Colonic mucosa (tissue), 4 donors: ENCODE results near the gene ETNK2. TPM values are rescaled to one million over a fixed set of nuclear protein-coding genes. Genes with fewer than 3 reads are reported as not detected.

Experiments
- DNase-seq: peaks from one replicate; pipeline ENCODE4 v3.0.0-alpha.2; 2020
- H3K27ac ChIP-seq: fragments of 200-600 bp; one replicate; pipeline ENCODE4 v1.8.0; 2021
- H3K27me3 ChIP-seq: fragments of 200-600 bp; one replicate; pipeline ENCODE4 v1.8.0; 2021
- H3K36me3 ChIP-seq: fragments of 200-600 bp; one replicate; pipeline ENCODE4 v1.8.0; 2021
- H3K4me1 ChIP-seq: fragments of 200-600 bp; one replicate; pipeline ENCODE4 v1.8.0; 2021; ENCODE audit warnings: mild to moderate bottlenecking
- H3K4me3 ChIP-seq: fragments of 200-600 bp; one replicate; pipeline ENCODE4 v1.8.0; 2021
- H3K9ac ChIP-seq, 2 donors: one replicate each; pipeline ENCODE4 v1.7.0; 2013; ENCODE audit warnings: control low read depth in 2 of 2, low read depth in 2 of 2, low read length in 2 of 2
- H3K9me3 ChIP-seq: fragments of 200-600 bp; one replicate; pipeline ENCODE4 v1.8.0; 2021
- intact Hi-C: fragments of 100-400 bp; cut with DNase I; formaldehyde crosslinking; loops from one replicate; pipeline ENCODE4 v1.14.1; 2022
- total RNA-seq, 2 donors: library from RNA; stranded (reverse); fragmentation: NEBNext Ultra II Directional in 1 of 2; extraction: Animal tissue kit (Norgen Biotek cat#: 25700) in 1 of 2; gene quantifications; one replicate each; pipeline ENCODE4 v1.2.1, GENCODE V29; 2021
- TF ChIP-seq, protein P1 (sequence below): fragments of 200-600 bp; IDR thresholded peaks from one replicate; pipeline ENCODE4 v1.8.0; 2022; ENCODE audit warnings: antibody characterized with exemption, mild to moderate bottlenecking
- donor health status: healthy.
- donor health status: DM: no; HTN: no; CAD: no.
- donor health status: DM: no; HTN: no; CAD: no.

ETNK2 gene
- total RNA-seq, 2 donors from 2014 or later = 0.40 to 1.2 TPM

DNA sequence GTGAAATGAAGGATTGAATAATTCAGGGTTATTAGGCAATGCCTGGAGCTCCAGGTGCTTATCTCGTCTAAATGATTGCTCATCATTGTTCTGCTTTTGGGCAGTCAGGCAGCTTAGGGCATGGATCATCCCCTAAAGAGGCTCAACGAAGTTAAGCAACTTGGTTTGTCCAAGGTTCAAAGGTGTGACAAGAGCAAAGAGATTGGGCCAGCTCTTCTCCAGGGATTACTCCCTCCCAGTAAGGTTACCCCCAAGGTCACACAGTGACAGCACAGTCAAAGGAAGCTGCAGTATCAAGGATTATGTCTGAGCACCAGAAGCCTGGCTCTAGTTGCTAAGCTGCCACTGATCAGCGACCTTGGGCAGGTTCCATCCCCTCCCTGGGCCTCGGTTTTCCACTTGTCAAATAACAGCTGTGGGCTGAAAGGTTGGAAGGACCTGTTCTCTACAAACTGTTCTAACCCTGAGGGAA, 6.8 kb downstream of the ETNK2 start:
- no peaks in the 10 kb centered on the region for H3K36me3 ChIP-seq
- H3K9ac ChIP-seq = no peak overlapping the region
- H3K4me3 ChIP-seq = no peak overlapping the region
- H3K9me3 ChIP-seq = no peaks in the 10 kb centered on the region
- TF ChIP-seq, protein P1, sequence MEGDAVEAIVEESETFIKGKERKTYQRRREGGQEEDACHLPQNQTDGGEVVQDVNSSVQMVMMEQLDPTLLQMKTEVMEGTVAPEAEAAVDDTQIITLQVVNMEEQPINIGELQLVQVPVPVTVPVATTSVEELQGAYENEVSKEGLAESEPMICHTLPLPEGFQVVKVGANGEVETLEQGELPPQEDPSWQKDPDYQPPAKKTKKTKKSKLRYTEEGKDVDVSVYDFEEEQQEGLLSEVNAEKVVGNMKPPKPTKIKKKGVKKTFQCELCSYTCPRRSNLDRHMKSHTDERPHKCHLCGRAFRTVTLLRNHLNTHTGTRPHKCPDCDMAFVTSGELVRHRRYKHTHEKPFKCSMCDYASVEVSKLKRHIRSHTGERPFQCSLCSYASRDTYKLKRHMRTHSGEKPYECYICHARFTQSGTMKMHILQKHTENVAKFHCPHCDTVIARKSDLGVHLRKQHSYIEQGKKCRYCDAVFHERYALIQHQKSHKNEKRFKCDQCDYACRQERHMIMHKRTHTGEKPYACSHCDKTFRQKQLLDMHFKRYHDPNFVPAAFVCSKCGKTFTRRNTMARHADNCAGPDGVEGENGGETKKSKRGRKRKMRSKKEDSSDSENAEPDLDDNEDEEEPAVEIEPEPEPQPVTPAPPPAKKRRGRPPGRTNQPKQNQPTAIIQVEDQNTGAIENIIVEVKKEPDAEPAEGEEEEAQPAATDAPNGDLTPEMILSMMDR = no peak
- no peaks in the 10 kb centered on the region for H3K4me1 ChIP-seq
- H3K27me3 ChIP-seq = no peaks in the 10 kb centered on the region
- intact Hi-C loops = no loop called here
- no peak overlapping the region for H3K27ac ChIP-seq
- DNase-seq = no peak

GRCh38 chr1:204143276-204144041, 8.4 kb downstream of the ETNK2 start:
- no peaks in the 10 kb centered on the region for H3K9me3 ChIP-seq
- H3K27me3 ChIP-seq = no peaks in the 10 kb centered on the region
- H3K4me1 ChIP-seq = no peaks in the 10 kb centered on the region
- H3K36me3 ChIP-seq = no peaks in the 10 kb centered on the region
- no peak overlapping the region for H3K27ac ChIP-seq
- DNase-seq = no peak
- TF ChIP-seq, protein P1 = no peak
- H3K9ac ChIP-seq = no peak overlapping the region
- no peak overlapping the region for H3K4me3 ChIP-seq
- intact Hi-C loops = no loop called here

DNA sequence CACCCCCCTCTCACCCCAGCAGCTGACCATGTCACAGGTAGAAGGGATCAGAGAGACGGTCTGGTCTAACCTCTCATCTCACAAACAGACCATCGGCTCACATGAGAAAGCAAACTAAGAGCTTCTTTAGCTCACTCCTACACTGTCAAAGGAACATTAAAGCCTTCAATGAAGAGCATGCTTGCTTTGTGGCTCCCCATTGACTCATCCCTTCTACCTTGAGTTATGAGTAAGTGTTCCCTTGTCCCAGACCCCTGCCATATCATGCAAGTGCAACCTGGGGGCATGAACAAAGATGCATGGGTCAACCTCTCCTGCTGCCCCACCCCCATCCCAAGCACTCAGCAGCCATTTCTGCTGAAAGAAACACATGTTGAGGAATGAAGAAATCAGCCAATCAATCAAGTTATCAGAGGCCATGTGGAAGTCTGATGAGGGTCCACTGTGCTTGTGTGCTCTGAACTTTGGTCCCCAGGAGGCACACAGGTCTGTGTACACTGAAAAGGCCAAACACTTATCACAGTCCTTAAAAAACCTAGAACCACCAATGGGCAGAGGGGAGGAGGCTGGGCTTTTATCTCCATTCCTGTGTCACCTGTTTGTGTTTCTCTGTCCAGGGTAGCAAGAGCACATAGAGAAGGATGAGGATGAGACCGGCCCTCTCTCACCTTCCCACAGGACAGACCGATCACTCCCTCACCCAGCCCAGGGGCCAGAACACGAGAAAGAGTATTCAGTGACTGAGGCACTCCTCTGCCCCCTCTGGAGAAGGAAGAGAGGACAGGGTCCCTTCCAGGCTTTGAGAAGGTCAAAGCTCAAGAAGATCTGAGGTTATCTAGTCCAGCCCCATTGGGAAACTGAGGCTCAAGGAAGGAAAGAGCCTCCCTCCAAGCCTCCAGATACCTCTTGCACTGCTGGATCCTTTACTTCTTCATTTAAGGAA, 9.5 kb downstream of the ETNK2 start:
- no peaks in the 10 kb centered on the region for H3K27me3 ChIP-seq
- H3K4me3 ChIP-seq = no peak overlapping the region
- H3K27ac ChIP-seq = no peak overlapping the region
- H3K9ac ChIP-seq = no peak overlapping the region
- no peak for DNase-seq
- intact Hi-C loops = no loop called here
- TF ChIP-seq, protein P1 = no peak
- H3K4me1 ChIP-seq = no peaks in the 10 kb centered on the region
- no peaks in the 10 kb centered on the region for H3K36me3 ChIP-seq
- H3K9me3 ChIP-seq = no peaks in the 10 kb centered on the region

DNA sequence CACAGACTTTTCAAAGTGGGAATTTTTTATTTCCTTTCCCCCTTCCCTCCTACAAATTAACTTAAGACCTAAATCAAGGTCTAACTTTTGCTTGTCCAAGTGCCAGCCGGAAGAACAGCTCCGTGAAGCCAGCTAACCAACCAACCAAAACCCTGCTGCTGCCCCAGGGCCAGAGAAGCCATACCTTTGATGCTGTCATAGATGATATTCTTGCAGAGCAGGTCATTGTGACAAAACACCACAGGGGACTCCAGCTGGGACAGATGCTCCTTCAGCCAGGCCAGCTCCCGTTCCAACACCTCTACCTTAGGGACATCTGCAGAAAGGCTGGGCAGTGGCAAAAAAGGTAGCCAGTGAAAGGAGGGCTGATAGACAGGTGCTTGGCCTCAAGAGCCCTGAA, 10.7 kb downstream of the ETNK2 start:
- H3K4me3 ChIP-seq = no peak overlapping the region
- intact Hi-C loops = no loop called here
- no peak overlapping the region for H3K9ac ChIP-seq
- H3K27ac ChIP-seq = no peak overlapping the region
- no peaks in the 10 kb centered on the region for H3K27me3 ChIP-seq
- no peaks in the 10 kb centered on the region for H3K9me3 ChIP-seq
- TF ChIP-seq, protein P1 = no peak
- H3K36me3 ChIP-seq = no peaks in the 10 kb centered on the region
- DNase-seq = no peak
- no peaks in the 10 kb centered on the region for H3K4me1 ChIP-seq

DNA sequence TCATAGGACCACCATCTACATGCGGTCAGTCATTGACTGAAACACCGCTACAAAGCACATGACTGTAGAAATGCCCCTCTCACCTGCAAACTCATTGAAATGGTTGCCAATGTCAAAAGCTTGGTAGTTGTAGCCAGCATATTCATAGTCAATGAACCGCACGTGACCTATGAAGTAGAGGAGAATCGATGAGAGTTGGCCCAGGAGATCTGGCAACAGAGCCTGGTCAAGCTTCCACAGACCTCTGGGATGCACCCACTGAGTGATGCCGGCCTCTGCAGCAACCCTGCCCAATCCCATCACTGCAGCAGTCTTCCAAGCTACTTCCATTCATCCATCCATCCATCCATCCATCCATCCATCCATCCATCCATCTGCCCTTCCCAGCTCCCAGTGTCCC, 11.9 kb downstream of the ETNK2 start:
- H3K27me3 ChIP-seq = no peaks in the 10 kb centered on the region
- TF ChIP-seq, protein P1 = no peak
- DNase-seq = no peak
- intact Hi-C loops = no loop called here
- H3K4me3 ChIP-seq = no peak overlapping the region
- no peaks in the 10 kb centered on the region for H3K9me3 ChIP-seq
- H3K27ac ChIP-seq = no peak overlapping the region
- no peak overlapping the region for H3K9ac ChIP-seq
- H3K36me3 ChIP-seq = no peaks in the 10 kb centered on the region
- H3K4me1 ChIP-seq = no peaks in the 10 kb centered on the region
